ENCODE measurements around the gene FAM193A.

The FAM193A gene

DNA sequence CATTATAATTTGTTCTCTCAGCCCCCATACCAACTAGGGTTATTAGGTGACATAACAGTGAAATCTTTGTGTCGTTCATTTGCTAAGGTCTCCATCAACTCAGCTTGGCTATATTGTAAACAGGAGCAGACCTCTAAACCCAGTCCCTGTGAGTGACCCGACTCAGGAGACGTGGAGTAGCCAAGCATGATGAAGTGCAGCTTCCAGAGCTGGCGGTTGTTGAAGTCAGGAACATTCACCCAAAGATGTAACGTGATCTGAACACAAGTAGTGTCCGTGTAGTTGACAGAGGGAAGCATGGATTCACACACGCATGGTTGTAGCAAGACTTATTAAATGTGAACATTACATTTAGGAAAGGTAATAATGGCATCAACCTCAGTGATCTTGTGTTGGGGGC, 102.3 kb downstream of the FAM193A start:
- no peak overlapping the region for H3K18ac ChIP-seq (ENCODE audit: low read length)
- H3K4ac ChIP-seq (ENCODE audit: low read depth, low read length) = no peak overlapping the region
- no peak overlapping the region for H4K5ac ChIP-seq (ENCODE audit: low read length)
- H3K79me1 ChIP-seq (ENCODE audit: low read length) = peaks cover 4% of the 10 kb centered on the region
- no peak overlapping the region for H3K27ac ChIP-seq (ENCODE audit: low read depth, low read length)
- no peaks in the 10 kb centered on the region for H3K79me2 ChIP-seq (ENCODE audit: control insufficient read depth, insufficient read depth, low read length)
- H3K9ac ChIP-seq (ENCODE audit: low read length) = no peak overlapping the region
- no peaks in the 10 kb centered on the region for H3K27me3 ChIP-seq (ENCODE audit: insufficient read depth, low read length, poor library complexity)
- H3K4me2 ChIP-seq (ENCODE audit: low read length) = no peak overlapping the region
- no peak overlapping the region for H3K23ac ChIP-seq (ENCODE audit: low read length)
- no peak overlapping the region for H3K56ac ChIP-seq (ENCODE audit: low read length)
- H3K4me1 ChIP-seq (ENCODE audit: control insufficient read depth, low read depth, low read length) = no peaks in the 10 kb centered on the region
- H2BK15ac ChIP-seq (replicated peaks; ENCODE audit: low read depth) = no peak overlapping the region
- peaks cover 10% of the 10 kb centered on the region for H3K36me3 ChIP-seq (ENCODE audit: control insufficient read depth, insufficient read depth, low read length)
- H3K4me3 ChIP-seq (ENCODE audit: low read length) = no peak overlapping the region
- WGBS (ENCODE audit: extremely low coverage, insufficient coverage, low lambda C conversion rate) = no CpG with 5 or more reads among the region's 7 CpGs
- no peak overlapping the region for H2BK120ac ChIP-seq (ENCODE audit: low read depth, low read length)
- DNase-seq = no peak
- no peak overlapping the region for H2AK5ac ChIP-seq (ENCODE audit: low read length)
- no peak overlapping the region for H2BK5ac ChIP-seq (ENCODE audit: low read length)
- no peak overlapping the region for H4K8ac ChIP-seq (ENCODE audit: low read depth, low read length)

DNA sequence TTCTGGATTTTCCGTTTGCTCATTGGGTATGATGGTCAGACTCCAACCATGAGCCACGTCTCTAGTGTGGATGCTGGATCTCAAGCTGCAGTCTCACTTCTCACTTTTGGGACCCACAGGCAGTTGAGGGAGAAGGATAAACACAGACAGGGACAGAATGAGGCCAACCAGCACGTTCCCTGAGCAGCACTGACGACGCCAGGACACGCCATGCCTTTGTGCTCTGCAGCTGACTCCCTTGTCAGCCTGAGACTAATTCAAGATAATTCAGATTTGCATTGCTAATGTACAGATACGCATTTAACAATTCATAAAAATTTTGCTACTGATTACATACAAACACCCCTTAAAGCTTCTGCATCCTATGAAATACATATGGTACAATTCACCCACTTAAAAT, 106.5 kb downstream of the FAM193A start:
- Histone ChIP-seq H3K4me2 (ENCODE audit: low read length) (no peak overlapping the region), H3K4me3 (ENCODE audit: low read length) (no peak overlapping the region), H3K27me3 (ENCODE audit: insufficient read depth, low read length, poor library complexity) (no peaks in the 10 kb centered on the region), H3K9ac (ENCODE audit: low read length) (no peak overlapping the region), H3K23ac (ENCODE audit: low read length) (no peak overlapping the region), H2BK120ac (ENCODE audit: low read depth, low read length) (no peak overlapping the region), H3K18ac (ENCODE audit: low read length) (no peak overlapping the region), H3K36me3 (ENCODE audit: control insufficient read depth, insufficient read depth, low read length) (peaks cover 19% of the 10 kb centered on the region), H3K4me1 (ENCODE audit: control insufficient read depth, low read depth, low read length) (no peaks in the 10 kb centered on the region), H3K79me2 (ENCODE audit: control insufficient read depth, insufficient read depth, low read length) (no peaks in the 10 kb centered on the region), H4K8ac (ENCODE audit: low read depth, low read length) (no peak overlapping the region), H3K56ac (ENCODE audit: low read length) (no peak overlapping the region), H2BK15ac (replicated peaks; ENCODE audit: low read depth) (no peak overlapping the region), H2AK5ac (ENCODE audit: low read length) (no peak overlapping the region), H3K4ac (ENCODE audit: low read depth, low read length) (no peak overlapping the region), H2BK5ac (ENCODE audit: low read length) (no peak overlapping the region), H4K5ac (ENCODE audit: low read length) (no peak overlapping the region), H3K79me1 (ENCODE audit: low read length) (peaks cover 4% of the 10 kb centered on the region), H3K27ac (ENCODE audit: low read depth, low read length) (no peak overlapping the region)
- DNase-seq = no peak
- no CpG with 5 or more reads among the region's 7 CpGs for WGBS (ENCODE audit: extremely low coverage, insufficient coverage, low lambda C conversion rate)

DNA sequence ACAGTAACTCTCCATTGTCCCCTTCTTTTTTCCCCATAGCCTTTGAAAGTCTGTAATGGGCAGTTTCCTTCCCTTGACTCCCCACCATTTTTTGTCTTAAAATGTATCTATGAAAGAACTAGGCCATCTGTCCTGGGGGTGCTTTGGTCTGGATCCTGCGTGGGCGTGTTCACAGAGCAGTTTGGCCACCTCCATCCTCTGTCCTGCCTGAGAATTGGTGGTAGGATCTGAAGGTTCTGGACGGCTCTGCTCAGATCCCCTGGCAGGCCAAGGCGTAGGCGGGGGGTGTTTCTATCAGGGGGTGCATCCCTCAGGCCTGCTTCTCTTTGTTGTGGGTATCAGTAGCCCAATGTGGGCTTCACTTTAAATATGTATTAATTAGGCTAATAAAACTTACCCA, 107.1 kb downstream of the FAM193A start:
- no peaks in the 10 kb centered on the region for H3K27me3 ChIP-seq (ENCODE audit: insufficient read depth, low read length, poor library complexity)
- H2BK15ac ChIP-seq (replicated peaks; ENCODE audit: low read depth) = no peak overlapping the region
- WGBS (ENCODE audit: extremely low coverage, insufficient coverage, low lambda C conversion rate) = no CpG with 5 or more reads among the region's 5 CpGs
- no peak overlapping the region for H3K4me2 ChIP-seq (ENCODE audit: low read length)
- H3K4ac ChIP-seq (ENCODE audit: low read depth, low read length) = no peak overlapping the region
- H3K23ac ChIP-seq (ENCODE audit: low read length) = no peak overlapping the region
- no peaks in the 10 kb centered on the region for H3K79me2 ChIP-seq (ENCODE audit: control insufficient read depth, insufficient read depth, low read length)
- no peak for DNase-seq
- peaks cover 24% of the 10 kb centered on the region for H3K36me3 ChIP-seq (ENCODE audit: control insufficient read depth, insufficient read depth, low read length)
- no peak overlapping the region for H3K4me3 ChIP-seq (ENCODE audit: low read length)
- H4K5ac ChIP-seq (ENCODE audit: low read length) = no peak overlapping the region
- no peak overlapping the region for H2BK5ac ChIP-seq (ENCODE audit: low read length)
- H2BK120ac ChIP-seq (ENCODE audit: low read depth, low read length) = no peak overlapping the region
- H2AK5ac ChIP-seq (ENCODE audit: low read length) = no peak overlapping the region
- H3K56ac ChIP-seq (ENCODE audit: low read length) = no peak overlapping the region
- no peaks in the 10 kb centered on the region for H3K4me1 ChIP-seq (ENCODE audit: control insufficient read depth, low read depth, low read length)
- no peak overlapping the region for H3K9ac ChIP-seq (ENCODE audit: low read length)
- H4K8ac ChIP-seq (ENCODE audit: low read depth, low read length) = no peak overlapping the region
- H3K27ac ChIP-seq (ENCODE audit: low read depth, low read length) = no peak overlapping the region
- H3K18ac ChIP-seq (ENCODE audit: low read length) = no peak overlapping the region
- peaks cover 2% of the 10 kb centered on the region for H3K79me1 ChIP-seq (ENCODE audit: low read length)

DNA sequence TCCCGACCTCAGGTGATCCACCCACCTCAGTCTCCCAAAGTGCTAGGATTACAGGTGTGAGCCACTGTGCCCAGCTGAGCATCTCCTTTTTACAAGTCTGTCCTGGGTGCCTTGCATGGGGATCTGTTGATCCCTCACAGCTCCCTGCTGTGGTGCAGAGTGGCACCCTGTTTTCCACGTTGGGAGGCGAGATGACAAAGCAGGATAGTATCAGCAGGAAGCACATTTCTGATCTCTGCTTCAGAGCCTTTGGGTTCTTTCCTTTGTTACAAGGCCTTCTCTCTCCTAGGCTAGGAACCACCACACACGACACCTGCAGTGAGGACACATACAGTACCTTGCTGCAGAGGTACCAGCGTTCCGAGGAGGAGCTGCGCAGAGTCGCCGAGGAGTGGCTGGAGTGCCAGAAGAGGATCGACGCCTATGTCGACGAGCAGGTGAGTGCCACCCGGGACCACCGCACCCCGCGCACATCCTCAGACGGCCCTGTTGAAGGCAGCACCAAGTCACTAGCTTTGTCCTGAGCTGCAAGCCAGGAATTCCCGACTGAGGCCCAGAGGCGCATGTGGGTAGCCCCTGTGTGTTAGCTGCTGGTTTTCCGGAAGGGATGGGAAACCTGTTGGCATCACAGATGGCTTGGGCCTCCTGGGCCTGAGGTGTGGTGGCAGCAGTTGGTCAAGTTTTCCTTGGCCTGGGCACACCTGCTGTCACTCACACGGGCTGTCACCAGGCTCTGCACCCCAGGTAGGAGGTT, 110.1 kb downstream of the FAM193A start:
- Histone ChIP-seq H3K27me3 (ENCODE audit: insufficient read depth, low read length, poor library complexity) (no peaks in the 10 kb centered on the region), H3K79me2 (ENCODE audit: control insufficient read depth, insufficient read depth, low read length) (no peaks in the 10 kb centered on the region), H3K4me1 (ENCODE audit: control insufficient read depth, low read depth, low read length) (no peaks in the 10 kb centered on the region), H4K8ac (ENCODE audit: low read depth, low read length) (no peak overlapping the region), H3K27ac (ENCODE audit: low read depth, low read length) (no peak overlapping the region), H2AK5ac (ENCODE audit: low read length) (no peak overlapping the region), H2BK120ac (ENCODE audit: low read depth, low read length) (no peak overlapping the region), H3K9ac (ENCODE audit: low read length) (no peak overlapping the region), H2BK5ac (ENCODE audit: low read length) (no peak overlapping the region), H3K4me3 (ENCODE audit: low read length) (no peak overlapping the region), H3K36me3 (ENCODE audit: control insufficient read depth, insufficient read depth, low read length) (peaks cover 25% of the 10 kb centered on the region), H4K5ac (ENCODE audit: low read length) (no peak overlapping the region), H3K4me2 (ENCODE audit: low read length) (no peak overlapping the region), H3K4ac (ENCODE audit: low read depth, low read length) (no peak overlapping the region), H3K23ac (ENCODE audit: low read length) (no peak overlapping the region), H3K18ac (ENCODE audit: low read length) (no peak overlapping the region), H2BK15ac (replicated peaks; ENCODE audit: low read depth) (no peak overlapping the region), H3K79me1 (ENCODE audit: low read length) (peaks cover 2% of the 10 kb centered on the region), H3K56ac (ENCODE audit: low read length) (no peak overlapping the region)
- WGBS (ENCODE audit: extremely low coverage, insufficient coverage, low lambda C conversion rate) = no CpG with 5 or more reads among the region's 22 CpGs
- DNase-seq = no peak

DNA sequence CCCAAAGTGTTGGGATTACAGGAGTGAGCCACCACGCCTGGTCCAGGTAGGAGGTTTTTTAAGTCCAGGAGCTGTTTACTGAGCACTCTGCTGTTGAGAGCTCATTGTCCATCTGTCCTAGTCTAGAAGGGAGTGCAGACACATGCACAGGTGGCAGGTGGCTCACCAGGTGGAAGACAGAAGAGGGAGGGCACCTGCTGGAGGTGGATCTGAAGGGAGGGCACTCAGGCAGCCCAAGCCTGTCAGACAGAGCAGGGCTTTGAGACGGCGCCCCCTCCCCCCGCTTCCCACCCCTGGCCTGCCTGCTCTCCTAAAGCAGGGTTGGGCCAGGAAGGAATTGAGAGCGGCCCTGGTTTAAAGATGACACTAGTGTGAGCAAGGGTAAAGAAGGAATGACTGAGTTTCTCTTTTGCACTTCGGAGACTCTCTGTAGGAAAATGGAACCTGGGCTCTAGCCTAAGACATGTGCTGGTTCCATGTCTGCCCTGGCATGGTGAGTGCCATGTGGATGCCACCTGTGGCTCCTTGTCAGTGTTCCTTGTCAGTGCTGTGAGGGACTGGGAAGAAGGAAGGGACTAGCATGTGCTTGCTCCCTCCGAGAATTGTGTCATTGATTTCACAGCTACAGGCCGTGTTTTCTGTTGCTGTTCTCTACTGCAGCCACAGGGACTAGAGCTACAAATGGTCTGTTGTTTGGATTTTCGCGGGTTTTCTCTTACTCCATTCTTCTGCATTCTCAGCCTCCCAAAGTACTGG, 111.1 kb downstream of the FAM193A start:
- Histone ChIP-seq H3K23ac (ENCODE audit: low read length) (no peak overlapping the region), H3K9ac (ENCODE audit: low read length) (no peak overlapping the region), H2BK15ac (replicated peaks; ENCODE audit: low read depth) (no peak overlapping the region), H4K5ac (ENCODE audit: low read length) (no peak overlapping the region), H3K36me3 (ENCODE audit: control insufficient read depth, insufficient read depth, low read length) (peaks cover 25% of the 10 kb centered on the region), H2BK120ac (ENCODE audit: low read depth, low read length) (no peak overlapping the region), H3K4ac (ENCODE audit: low read depth, low read length) (no peak overlapping the region), H3K56ac (ENCODE audit: low read length) (no peak overlapping the region), H3K27ac (ENCODE audit: low read depth, low read length) (no peak overlapping the region), H3K79me2 (ENCODE audit: control insufficient read depth, insufficient read depth, low read length) (no peaks in the 10 kb centered on the region), H3K4me3 (ENCODE audit: low read length) (no peak overlapping the region), H3K18ac (ENCODE audit: low read length) (no peak overlapping the region), H4K8ac (ENCODE audit: low read depth, low read length) (no peak overlapping the region), H3K79me1 (ENCODE audit: low read length) (peaks cover 2% of the 10 kb centered on the region), H3K4me2 (ENCODE audit: low read length) (no peak overlapping the region), H2BK5ac (ENCODE audit: low read length) (no peak overlapping the region), H2AK5ac (ENCODE audit: low read length) (no peak overlapping the region), H3K4me1 (ENCODE audit: control insufficient read depth, low read depth, low read length) (no peaks in the 10 kb centered on the region), H3K27me3 (ENCODE audit: insufficient read depth, low read length, poor library complexity) (no peaks in the 10 kb centered on the region)
- WGBS (ENCODE audit: extremely low coverage, insufficient coverage, low lambda C conversion rate) = no CpG with 5 or more reads among the region's 10 CpGs
- DNase-seq = no peak

All from mesendoderm (in vitro differentiated cells).